Neural progenitor cell (in vitro differentiated cells): ENCODE results near the gene LYSMD1. TPM values are rescaled to one million over a fixed set of nuclear protein-coding genes. Genes with fewer than 3 reads are reported as not detected.
"Not testable (repeated sequence)": the region's sequence is repeated elsewhere in the genome, so short reads cannot be mapped to it uniquely, and the experiment has no call there.

Source experiments
- DNase-seq: peaks from one replicate; pipeline ENCODE4 v3.0.0-alpha.2; 2016; ENCODE audit warnings: low spot score
- H2AFZ ChIP-seq: fragments of 200-600 bp; sonication (generic); replicated peaks from 2 replicates; pipeline ENCODE4 v1.6.1; 2016; ENCODE audit warnings: antibody characterized with exemption
- H3F3A ChIP-seq: fragments of 200-600 bp; sonication (generic); 2 replicates; pipeline ENCODE4 v1.6.1; 2016; ENCODE audit warnings: antibody characterized with exemption, low read depth
- H3K27ac ChIP-seq: fragments of 200-600 bp; sonication (generic); 2 replicates; pipeline ENCODE4 v1.5.1; 2016; ENCODE audit warnings: mild to moderate bottlenecking
- H3K27me3 ChIP-seq: fragments of 200-600 bp; sonication (generic); 2 replicates; pipeline ENCODE4 v1.6.1; 2016; ENCODE audit warnings: mild to moderate bottlenecking, moderate library complexity
- H3K36me3 ChIP-seq: fragments of 200-600 bp; sonication (generic); 2 replicates; pipeline ENCODE4 v1.5.1; 2016
- H3K4me1 ChIP-seq: fragments of 200-600 bp; sonication (generic); 2 replicates; pipeline ENCODE4 v1.6.1; 2016; ENCODE audit warnings: mixed run types
- H3K4me2 ChIP-seq: fragments of 200-600 bp; sonication (generic); 2 replicates; pipeline ENCODE4 v1.6.1; 2016
- H3K4me3 ChIP-seq: fragments of 200-600 bp; sonication (generic); 2 replicates; pipeline ENCODE4 v1.5.1; 2016
- H3K79me2 ChIP-seq: fragments of 200-600 bp; sonication (generic); 2 replicates; pipeline ENCODE4 v1.6.1; 2016; ENCODE audit warnings: low read depth
- H3K9ac ChIP-seq: fragments of 200-600 bp; sonication (generic); 2 replicates; pipeline ENCODE4 v1.6.1; 2016
- H3K9me3 ChIP-seq: fragments of 200-600 bp; sonication (generic); 2 replicates; pipeline ENCODE4 v1.5.1; 2016; ENCODE audit warnings: low read depth
- H4K20me1 ChIP-seq: fragments of 200-600 bp; sonication (generic); 2 replicates; pipeline ENCODE4 v1.6.1; 2016; ENCODE audit warnings: low read depth
- H3K27ac Mint-ChIP-seq: 3 replicates; pipeline ENCODE4 v1.8.0; 2021; ENCODE audit warnings: mixed read lengths
- H3K27me3 Mint-ChIP-seq: 2 replicates; pipeline ENCODE4 v1.8.0; 2022; ENCODE audit warnings: low read depth, mild to moderate bottlenecking, inconsistent platforms, moderate library complexity, mixed read lengths; ENCODE audit not compliant: insufficient read depth
- H3K36me3 Mint-ChIP-seq: 3 replicates; pipeline ENCODE4 v1.8.0; 2021; ENCODE audit warnings: mixed read lengths
- H3K4me1 Mint-ChIP-seq: 3 replicates; pipeline ENCODE4 v1.8.0; 2021; ENCODE audit warnings: mixed read lengths
- H3K4me3 Mint-ChIP-seq: 3 replicates; pipeline ENCODE4 v1.8.0; 2021; ENCODE audit warnings: mild to moderate bottlenecking, moderate library complexity, mixed read lengths
- H3K9me3 Mint-ChIP-seq: 3 replicates; pipeline ENCODE4 v1.8.0; 2020; ENCODE audit warnings: mixed read lengths
- CTCF ChIP-seq: fragments of 200-600 bp; sonication (generic); IDR thresholded peaks from 2 replicates; pipeline ENCODE4 v1.5.1; 2017; ENCODE audit warnings: antibody characterized with exemption, mild to moderate bottlenecking
- EZH2 ChIP-seq: fragments of 200-600 bp; sonication (generic); IDR thresholded peaks from 2 replicates; pipeline ENCODE4 v1.6.1; 2017; ENCODE audit warnings: antibody characterized with exemption, mild to moderate bottlenecking, moderate library complexity
- EZH2phosphoT487 ChIP-seq: fragments of 200-600 bp; sonication (generic); IDR thresholded peaks from 2 replicates; pipeline ENCODE4 v1.6.1; 2017; ENCODE audit warnings: antibody characterized with exemption
- total RNA-seq: library from RNA; depleted of rRNA; stranded (reverse); fragments of >200 nt; gene quantifications from 2 replicates; pipeline ENCODE4 v1.2.3, GENCODE V29; 2015; ENCODE audit warnings: low replicate concordance

Gene LYSMD1
- total RNA-seq, 1 donor from 2014 or later = 18.9 TPM

DNA sequence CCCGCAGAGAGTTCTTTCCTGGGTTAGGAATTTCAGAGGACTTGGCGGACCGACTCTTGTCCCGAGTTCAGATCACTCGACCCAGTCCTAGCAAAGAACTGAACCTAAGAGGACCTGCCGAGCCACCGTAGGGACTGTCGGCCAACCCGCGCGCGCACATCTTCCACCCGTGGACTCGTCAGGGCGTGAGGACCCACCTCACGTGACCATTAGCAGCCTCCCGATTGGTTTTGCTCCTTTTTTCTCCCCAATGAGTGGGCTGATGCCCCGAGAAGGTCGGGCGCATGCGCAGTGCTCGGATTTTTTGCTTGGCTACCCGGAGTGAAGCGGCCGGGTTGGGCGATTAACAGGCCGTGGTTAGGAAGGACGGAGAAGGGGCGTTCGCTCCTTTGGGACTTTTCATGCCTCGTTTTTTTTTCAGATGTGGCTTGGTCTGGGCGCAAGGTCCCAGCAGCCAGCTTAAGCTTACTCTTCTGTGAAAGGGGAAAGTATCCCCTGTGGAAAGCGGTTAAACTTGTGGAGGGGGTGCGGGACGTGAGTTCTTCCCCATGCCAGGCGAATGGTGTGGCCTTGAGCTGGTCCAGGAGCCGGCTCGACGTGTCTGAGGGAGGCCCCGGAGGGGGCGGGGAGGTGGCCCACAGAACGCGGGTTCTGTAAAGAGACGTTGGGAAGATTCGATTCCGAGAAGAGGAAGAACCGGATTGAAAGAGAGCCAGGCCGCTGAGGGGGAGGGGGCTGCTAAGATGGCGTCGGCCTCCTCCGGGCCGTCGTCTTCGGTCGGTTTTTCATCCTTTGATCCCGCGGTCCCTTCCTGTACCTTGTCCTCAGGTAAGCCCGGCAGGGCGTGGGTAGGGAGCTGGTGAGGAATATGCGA is 32.8 kb upstream of the LYSMD1 start, which contains the start of gene PIP5K1A:
PIP5K1A (plus strand) TSS at position 299 of the 874 bp plus-strand sequence; CDS start at position 744, 445 bp downstream.
- peak; percentile 98 for DNase-seq
- Histone ChIP-seq H3K36me3 (no peaks in the 10 kb centered on the region), H3K4me3 (peak within 1 kb of the TSS; percentile 100), H3K4me2 (peak within 1 kb of the TSS; percentile 99), H4K20me1 (peaks cover 46% of the 10 kb centered on the region), H3K9me3 (no peaks in the 10 kb centered on the region), H3K27me3 (no peaks in the 10 kb centered on the region), H3K27ac (peak within 1 kb of the TSS; percentile 87), H3K4me1 (peaks cover 13% of the 10 kb centered on the region), H3K9ac (peak within 1 kb of the TSS; percentile 90), H3K79me2 (peaks cover 54% of the 10 kb centered on the region), H3F3A (peaks cover 23% of the 10 kb centered on the region), H2AFZ (peak within 1 kb of the TSS; percentile 86)
- no peaks in the 10 kb centered on the region for H3K9me3 Mint-ChIP-seq
- H3K27ac Mint-ChIP-seq = peak within 1 kb of the TSS; percentile 99
- no peak for TF ChIP-seq EZH2
- no peak for TF ChIP-seq EZH2phosphoT487
- TF ChIP-seq CTCF = no peak
- H3K27me3 Mint-ChIP-seq = peaks cover 15% of the 10 kb centered on the region
- H3K4me3 Mint-ChIP-seq = peak within 1 kb of the TSS; percentile 99
- peaks cover 28% of the 10 kb centered on the region for H3K4me1 Mint-ChIP-seq
- peaks cover 3% of the 10 kb centered on the region for H3K36me3 Mint-ChIP-seq

DNA sequence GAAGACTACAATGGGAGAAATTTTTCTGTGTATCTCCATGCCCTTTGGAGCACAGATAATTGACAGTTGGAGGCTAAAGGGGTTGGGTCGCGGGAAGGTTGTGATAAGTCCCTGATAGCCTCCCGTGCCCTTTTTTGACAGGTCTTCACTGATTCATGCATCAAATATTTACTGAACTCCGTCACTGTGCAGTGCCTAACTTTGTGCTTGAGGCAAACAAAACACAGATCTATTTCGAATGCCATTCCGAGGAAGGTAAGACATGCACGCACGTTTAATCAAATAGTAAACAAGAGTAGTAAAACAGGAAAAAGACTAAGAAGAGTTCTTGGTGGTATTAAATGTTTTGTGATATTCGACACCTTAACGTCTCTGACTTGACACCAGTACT is 32.2 kb upstream of the LYSMD1 start:
- Histone ChIP-seq H3K4me2 (peak overlapping the region; percentile 99), H2AFZ (peak overlapping the region; percentile 86), H3K36me3 (no peaks in the 10 kb centered on the region), H3K27ac (no peak overlapping the region), H3K27me3 (peaks cover 4% of the 10 kb centered on the region), H4K20me1 (peaks cover 39% of the 10 kb centered on the region), H3K79me2 (peaks cover 48% of the 10 kb centered on the region), H3K4me3 (peak overlapping the region; percentile 100), H3K9me3 (no peaks in the 10 kb centered on the region), H3K9ac (no peak overlapping the region), H3K4me1 (peaks cover 13% of the 10 kb centered on the region), H3F3A (peaks cover 23% of the 10 kb centered on the region)
- Mint-ChIP-seq H3K27ac (peak overlapping the region; percentile 99), H3K36me3 (peaks cover 3% of the 10 kb centered on the region), H3K4me1 (peaks cover 28% of the 10 kb centered on the region), H3K27me3 (peaks cover 15% of the 10 kb centered on the region), H3K4me3 (peak overlapping the region; percentile 99), H3K9me3 (no peaks in the 10 kb centered on the region)
- DNase-seq = no peak
- TF ChIP-seq EZH2phosphoT487 = no peak
- TF ChIP-seq CTCF = no peak
- no peak for TF ChIP-seq EZH2

DNA sequence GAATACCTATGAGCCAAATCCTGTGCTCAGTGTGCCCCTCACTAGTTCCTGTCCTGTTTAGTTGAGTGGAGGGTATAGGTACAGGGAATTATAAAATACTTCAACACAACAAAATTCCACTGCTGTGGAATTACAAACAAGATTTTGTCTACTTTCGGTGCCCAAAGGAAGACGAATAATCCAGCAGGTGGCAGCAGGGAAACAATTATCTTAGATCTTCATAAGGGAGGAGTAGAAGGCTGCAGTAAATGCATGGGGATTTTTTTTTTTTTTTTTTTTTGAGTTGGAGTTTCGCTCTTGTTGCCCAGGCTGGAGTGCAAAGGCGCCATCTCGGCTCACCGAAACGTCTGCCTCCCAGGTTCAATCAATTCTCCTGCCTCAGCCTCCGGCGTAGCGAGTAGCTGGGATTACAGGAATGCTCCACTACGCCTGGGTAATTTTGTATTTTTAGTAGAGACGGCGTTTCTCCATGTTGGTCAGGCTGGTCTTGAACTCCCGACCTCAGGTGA is 30.6 kb upstream of the LYSMD1 start:
- TF ChIP-seq EZH2phosphoT487 = no peak
- TF ChIP-seq CTCF = peak; percentile 54
- H3K36me3 ChIP-seq = no peaks in the 10 kb centered on the region
- no peak overlapping the region for H2AFZ ChIP-seq
- H3K4me2 ChIP-seq = no peak overlapping the region
- peaks cover 28% of the 10 kb centered on the region for H3K4me1 Mint-ChIP-seq
- peaks cover 33% of the 10 kb centered on the region for H3K79me2 ChIP-seq
- DNase-seq = peak; percentile 71
- H3K36me3 Mint-ChIP-seq = peaks cover 3% of the 10 kb centered on the region
- H3K4me1 ChIP-seq = peaks cover 13% of the 10 kb centered on the region
- no peaks in the 10 kb centered on the region for H3K9me3 Mint-ChIP-seq
- no peak overlapping the region for H3K27ac ChIP-seq
- peak overlapping the region; percentile 78 for H3K27ac Mint-ChIP-seq
- H3K4me3 ChIP-seq = no peak overlapping the region
- H3F3A ChIP-seq = peaks cover 23% of the 10 kb centered on the region
- H3K4me3 Mint-ChIP-seq = peak overlapping the region; percentile 70
- no peak overlapping the region for H3K9ac ChIP-seq
- H4K20me1 ChIP-seq = peaks cover 24% of the 10 kb centered on the region
- peaks cover 4% of the 10 kb centered on the region for H3K27me3 ChIP-seq
- H3K9me3 ChIP-seq = no peaks in the 10 kb centered on the region
- H3K27me3 Mint-ChIP-seq = peaks cover 17% of the 10 kb centered on the region

DNA sequence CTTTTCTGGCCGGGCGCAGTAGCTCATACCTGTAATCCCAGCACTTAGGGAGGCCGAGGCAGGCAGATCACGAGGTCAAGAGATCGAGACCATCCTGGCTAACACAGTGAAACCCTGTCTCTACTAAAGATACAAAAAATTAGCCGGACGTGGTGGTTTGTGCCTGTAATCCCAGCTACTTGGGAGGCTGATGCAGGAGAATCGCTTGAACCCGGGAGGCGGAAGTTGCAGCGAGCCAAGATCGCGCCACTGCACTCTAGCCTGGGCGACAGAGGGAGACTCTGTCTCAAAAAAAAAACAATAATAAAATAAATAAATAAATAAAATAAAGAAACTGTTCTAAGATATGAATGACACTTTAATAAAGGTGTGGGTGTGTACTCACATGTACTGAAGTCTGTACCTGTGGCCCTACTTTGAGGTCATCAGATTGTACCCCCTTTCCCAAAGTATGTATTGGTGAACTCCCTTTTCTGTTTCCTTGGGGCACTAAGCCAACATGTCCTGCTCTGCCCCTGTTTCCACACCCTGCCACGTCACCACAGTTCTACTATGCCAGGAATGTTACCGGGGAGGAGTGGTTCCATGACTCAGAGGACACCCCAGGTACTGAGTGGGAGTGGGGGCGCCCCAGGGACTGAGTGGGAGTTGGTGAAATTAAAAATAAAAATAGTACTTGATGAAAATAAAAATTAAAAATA is 29.3 kb upstream of the LYSMD1 start:
- not testable (repeated sequence) for H3K36me3 ChIP-seq, H2AFZ ChIP-seq, H3K27me3 ChIP-seq, H3K4me3 ChIP-seq, H3K27ac ChIP-seq, H3K4me3 Mint-ChIP-seq, DNase-seq, H3K27ac Mint-ChIP-seq, H3K4me1 ChIP-seq, H3K9me3 ChIP-seq, H3K9me3 Mint-ChIP-seq, H3K4me2 ChIP-seq, H3K9ac ChIP-seq, H3K36me3 Mint-ChIP-seq
- H3K27me3 Mint-ChIP-seq = peaks cover 17% of the 10 kb centered on the region
- peaks cover 25% of the 10 kb centered on the region for H3K4me1 Mint-ChIP-seq
- peaks cover 11% of the 10 kb centered on the region for H4K20me1 ChIP-seq
- H3K79me2 ChIP-seq = peaks cover 20% of the 10 kb centered on the region
- H3F3A ChIP-seq = peaks cover 29% of the 10 kb centered on the region
